Activated CD4-positive, alpha-beta T cell treated with anti-CD3 and anti-CD28 coated beads for 48 hours (primary cell): ENCODE measurements around the gene TMC6.
"Not testable (repeated sequence)": the region's sequence is repeated elsewhere in the genome, so short reads cannot be mapped to it uniquely, and the experiment has no call there.

Experiments
- DNase-seq: peaks from one replicate; pipeline ENCODE4 v3.0.0-alpha.2; 2020

Gene TMC6

DNA sequence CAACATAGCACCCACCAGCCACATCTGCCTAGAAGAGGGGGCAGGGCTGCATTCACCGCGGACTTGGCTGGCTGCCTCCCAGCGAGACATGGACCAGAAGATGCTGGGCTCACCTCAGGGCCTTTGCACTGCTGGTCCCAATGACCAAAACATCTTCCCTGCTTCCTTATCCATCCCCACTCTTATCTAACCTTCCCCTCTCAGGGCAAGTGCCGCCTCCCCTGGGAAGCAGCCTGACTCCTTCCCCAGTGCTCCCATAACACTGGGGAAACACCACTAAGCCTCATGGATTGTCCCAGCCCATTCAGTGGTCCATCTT lies 5.7 kb downstream of the TMC6 start:
- DNase-seq = no peak

DNA sequence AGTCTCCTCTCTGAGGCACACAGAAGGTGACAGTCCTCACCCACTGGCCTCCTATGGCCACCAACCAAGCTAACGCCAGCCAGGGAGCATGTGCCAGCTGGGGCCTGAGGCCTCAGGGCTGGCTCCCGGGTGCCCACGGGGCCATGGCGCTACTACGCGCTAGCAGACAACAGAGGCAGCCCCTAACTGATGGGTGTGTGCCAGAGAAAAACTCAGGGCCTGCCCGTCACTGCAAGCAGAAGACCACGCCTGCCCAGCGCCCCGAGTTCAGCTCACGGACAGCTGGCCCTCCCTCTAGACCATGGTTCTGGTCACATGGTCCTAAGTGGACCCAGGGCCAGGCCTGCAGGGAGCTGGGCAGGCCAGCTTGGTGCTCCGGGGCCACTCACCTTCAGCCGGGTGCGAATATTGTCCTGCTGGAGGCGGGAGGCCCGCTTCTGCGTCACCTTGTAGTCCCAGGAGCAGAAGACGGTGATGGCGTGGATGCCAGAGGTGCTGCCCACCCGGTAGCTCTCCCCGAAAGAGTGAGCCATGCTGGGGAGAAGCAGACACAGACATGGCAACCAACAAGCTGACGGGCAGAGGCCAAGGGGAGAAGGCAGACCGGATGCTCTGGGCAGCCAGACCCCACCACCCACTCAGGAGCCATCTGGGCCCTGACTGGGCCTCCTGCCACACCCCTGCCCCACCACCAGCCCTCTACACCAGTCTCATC lies 6.2 kb downstream of the TMC6 start:
- DNase-seq = no peak

DNA sequence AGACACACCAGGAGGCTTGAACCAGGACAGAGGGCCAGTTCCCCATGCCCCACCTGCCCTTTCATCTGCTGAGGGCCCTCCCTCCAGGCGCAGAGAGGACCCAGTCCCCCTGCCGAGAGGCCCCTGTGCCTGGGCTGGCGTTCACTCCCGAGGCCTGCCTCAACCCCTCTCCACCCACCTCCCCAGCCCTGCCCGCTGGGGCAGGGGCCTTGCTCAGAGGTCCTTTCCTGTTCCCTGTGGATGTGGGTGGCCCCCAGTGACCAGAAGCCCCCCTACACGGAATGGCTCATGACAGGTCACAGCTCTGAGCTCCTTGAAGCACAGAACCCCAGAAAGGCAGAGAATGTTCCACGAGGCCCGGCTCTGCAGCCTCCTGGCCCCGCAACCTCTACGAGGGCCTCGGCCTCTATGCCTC lies 6.7 kb downstream of the TMC6 start:
- DNase-seq = no peak

DNA sequence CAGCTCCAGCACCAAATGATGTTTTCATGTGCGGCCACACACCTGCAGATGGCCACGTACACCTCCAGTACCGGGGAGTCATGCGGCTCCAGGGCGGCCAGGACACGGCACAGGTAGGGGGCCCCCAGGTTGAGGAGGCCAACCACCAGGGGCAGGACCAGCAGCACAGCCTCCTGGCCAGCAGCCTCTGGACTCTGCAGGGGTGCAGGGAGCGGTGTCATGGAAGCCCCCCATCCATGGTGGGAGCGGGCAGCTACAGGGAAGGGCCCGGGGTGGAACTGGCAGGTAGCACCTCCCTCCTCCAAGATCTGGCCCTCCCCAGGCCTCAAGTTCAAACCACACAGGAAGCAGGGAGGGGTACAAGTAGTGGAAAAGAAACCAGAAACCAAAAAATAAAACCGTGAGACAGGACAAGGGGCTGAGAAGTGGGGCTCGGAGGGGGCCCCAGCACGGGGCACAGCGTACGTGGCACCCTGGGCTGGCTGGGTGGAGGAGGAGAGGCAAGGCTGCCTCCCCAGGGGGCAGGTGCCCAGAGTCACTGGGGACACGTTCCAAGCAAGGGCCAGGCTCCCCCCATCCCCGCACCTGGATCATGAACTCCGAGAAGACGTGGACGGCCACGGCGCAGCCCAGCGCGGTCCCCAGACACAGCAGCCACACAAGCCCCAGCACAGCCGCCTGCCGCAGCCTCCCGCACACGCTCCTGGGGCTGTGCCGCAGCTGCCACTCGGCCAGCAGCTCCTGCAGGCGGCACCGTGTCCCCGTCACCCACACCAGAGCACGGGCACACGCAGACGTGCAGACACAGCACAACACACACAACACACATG lies 7.4 kb downstream of the TMC6 start:
- peak; percentile 59 for DNase-seq

DNA sequence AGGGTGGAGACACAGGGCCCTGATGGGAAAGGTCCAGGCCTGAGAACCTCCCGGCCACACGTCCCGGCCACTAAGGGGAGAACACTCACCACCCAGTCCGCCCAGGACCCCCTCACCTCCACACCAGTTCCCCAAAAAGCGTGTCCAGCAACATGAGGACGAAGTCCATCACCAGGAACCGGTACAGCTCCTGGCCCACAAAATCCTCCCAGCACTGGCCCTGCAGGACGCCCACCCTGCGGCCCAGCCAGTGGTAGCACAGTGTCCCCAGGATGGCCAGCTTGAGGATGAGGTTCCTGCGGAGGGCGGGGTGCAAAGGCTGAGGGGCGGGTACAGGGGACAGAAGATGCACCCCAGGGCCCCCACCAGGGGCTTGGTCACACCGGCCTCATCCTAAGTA lies 8.0 kb downstream of the TMC6 start:
- DNase-seq = no peak

DNA sequence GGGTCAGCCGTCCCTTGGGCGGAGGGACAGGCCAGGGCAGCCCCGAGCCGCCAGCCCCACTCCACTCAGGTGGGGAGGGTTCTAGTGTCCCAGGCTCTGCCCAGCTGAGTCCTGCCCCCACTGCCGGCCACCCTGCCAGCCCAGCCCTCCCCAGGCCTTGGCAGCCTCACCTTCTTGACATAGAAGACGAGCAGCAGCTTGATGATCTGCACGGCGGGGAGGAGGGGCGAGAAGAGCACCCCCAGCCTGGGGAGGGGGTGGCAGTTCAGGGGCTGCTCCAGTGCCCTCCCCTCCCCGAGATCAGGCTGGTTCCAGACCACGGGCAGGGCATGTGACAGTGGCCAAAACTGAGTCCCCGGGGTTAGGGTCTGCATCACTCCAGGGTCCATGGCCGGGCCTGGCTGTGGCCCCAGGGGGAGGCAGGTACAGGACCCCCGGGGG lies 9.7 kb downstream of the TMC6 start:
- no peak for DNase-seq

DNA sequence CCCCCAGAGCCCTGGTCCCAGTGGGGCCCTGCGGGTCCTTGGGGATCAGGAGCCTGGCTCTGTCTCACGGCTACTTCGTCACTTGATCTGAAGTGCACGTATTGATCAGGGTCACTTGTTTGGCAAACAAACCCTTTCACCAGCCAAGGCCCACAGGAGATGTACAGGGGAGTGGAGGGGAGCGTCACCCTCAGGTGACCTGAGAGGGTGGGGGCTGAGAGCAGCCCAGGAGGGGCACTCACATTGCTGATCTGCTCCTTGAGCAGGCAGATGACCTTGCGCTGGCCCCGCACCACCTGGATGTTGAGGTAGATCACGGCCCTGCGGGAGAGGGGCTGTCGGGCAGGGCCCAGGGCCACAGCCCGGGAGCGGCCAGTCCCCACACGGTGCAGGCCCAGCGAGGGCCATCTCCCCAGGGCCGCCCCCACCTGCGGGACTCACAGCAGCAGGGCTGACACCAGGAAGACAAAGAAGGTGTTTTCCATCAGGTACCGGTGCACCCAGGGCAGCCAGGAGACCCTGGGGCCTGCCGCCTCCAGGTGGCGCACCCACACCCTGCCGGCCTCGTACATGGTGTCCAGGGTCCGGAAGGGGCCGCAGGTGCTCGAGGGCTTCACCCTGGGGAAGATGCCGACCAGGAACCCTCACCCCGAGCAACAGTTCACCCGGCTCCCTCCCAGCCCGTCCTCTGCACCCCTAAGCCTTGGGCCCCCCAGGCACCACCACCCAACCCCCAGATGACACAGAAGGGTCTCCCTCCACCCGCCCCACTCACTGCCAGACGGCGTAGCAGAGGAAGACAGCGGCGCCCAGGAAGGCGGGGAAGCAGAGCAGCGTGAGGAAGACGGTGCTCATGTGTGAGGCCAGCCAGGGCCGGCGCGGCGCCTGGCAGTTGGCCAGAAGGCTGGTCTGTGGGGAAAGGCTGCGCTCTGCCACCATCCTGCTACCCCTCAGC lies 11.3 kb downstream of the TMC6 start:
- no peak for DNase-seq

DNA sequence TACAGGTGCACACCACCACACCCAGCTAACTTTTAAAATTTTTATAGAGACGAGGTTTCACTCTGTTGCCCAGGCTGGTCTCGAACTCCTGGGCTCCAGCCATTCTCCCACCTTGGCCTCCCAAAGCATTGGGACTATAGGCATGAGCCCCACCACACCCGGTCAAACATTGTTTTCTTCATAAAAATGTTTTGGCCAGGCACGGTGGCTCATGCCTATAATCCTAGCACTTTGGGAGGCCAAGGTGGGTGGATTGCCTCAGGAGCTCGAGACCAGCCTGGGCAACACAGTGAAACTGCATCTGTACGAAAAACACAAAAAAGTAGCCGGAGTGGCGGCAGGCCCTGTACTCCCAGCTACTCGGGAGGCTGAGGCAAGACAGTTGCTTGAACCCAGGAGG lies 12.1 kb downstream of the TMC6 start:
- no peak for DNase-seq

DNA sequence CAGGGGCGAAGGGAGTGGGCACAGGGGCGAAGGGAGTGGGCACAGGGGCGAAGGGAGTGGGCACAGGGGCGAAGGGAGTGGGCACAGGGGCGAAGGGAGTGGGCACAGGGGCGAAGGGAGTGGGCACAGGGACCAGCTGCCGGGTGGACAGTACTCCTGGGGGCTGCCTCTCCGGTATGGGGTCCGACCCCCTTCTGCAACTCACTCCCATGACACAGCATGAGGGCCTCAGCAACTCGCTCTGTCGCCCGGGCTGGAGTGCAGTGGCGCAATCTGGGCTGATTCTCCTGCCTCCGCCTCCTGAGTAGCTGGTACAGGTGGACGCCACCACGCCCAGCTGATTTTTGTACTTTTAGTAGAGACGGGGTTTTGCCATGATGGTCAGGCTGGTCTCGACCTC lies 12.8 kb downstream of the TMC6 start:
- not testable (repeated sequence) for DNase-seq

DNA sequence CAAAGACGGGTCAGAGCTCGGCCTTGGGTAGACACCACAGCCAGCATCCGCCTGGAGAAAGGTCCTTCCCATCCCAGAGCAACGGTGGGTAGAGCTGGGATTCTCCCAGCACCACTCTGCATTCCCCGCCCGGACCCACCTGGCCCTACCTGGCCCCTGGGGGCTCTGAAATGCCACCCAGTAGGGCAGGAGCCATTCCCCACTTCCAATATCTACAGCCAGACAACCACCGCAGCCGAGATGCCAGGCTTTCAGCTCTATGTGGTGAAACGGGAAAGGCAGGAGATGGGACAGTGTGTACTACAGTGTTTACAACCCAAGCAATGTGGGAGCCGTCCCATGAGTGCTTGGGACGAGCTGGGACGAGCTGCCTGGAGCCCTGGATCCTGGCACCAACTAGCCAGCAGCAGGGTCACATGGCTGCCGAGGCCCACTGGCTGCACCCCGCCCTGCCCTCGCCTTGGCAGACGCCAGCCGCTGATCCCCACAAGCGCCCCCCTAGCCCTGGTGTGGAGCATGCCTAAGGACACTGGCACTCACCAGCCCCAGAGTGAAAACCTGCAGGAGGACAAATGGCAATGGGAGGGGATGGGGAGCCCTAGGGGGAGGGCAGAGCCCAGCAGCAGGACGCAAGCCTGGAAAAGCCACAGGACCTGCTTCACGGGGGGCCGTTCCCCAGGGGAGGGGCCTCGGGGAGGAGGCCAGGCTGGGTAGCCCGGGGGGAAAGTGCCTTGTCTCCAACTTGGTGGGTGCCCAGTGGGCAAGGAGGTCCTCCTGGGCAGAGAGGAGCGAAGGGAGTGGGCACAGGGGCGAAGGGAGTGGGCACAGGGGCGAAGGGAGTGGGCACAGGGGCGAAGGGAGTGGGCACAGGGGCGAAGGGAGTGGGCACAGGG lies 13.5 kb downstream of the TMC6 start:
- no peak for DNase-seq

DNA sequence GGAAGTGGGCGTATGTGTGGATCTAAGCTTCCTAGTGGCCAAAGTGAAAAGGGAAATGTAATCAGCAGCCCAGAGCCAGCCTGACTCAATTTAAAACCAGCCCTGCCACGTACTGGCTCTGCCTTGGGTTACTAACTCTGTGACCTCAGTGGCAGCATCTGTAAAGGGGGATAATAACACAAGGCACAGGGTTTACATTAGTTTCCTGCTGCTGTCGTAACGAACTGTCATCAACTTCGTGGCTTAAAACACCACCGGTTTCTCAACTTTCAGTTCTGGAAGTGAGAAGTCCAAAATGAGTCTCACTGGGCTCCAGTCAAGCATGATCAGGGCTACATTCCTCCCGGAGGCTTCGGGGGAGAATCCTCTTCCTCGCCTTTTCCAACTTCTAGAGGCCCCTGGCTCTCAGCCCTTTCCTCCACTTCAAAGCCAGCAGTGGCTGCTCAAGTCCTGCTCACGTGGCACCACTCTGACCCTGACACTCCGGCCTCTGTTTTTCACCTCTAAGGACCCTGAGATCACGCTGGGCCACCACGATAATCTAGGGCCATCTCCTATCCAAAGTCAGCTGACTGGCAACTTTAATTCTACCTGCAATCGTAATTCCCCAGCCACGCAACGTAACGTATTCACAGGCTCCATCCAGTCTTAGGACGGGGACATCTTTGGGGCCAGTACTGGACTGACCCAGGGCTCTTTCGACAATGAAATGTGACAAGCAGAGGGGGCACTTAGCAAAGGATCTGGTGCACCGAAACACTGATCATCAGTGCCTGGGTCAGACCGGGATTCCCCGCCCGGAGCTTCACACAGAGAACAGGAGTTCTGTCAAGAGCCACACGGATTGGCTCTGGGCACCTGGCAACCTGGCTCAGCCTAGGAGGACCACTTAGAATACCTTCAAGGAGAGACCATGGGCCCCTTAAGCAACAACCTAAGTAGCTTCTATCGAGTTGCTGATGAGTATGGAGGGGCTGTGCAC lies 14.5 kb downstream of the TMC6 start:
- DNase-seq = peak; percentile 59

DNA sequence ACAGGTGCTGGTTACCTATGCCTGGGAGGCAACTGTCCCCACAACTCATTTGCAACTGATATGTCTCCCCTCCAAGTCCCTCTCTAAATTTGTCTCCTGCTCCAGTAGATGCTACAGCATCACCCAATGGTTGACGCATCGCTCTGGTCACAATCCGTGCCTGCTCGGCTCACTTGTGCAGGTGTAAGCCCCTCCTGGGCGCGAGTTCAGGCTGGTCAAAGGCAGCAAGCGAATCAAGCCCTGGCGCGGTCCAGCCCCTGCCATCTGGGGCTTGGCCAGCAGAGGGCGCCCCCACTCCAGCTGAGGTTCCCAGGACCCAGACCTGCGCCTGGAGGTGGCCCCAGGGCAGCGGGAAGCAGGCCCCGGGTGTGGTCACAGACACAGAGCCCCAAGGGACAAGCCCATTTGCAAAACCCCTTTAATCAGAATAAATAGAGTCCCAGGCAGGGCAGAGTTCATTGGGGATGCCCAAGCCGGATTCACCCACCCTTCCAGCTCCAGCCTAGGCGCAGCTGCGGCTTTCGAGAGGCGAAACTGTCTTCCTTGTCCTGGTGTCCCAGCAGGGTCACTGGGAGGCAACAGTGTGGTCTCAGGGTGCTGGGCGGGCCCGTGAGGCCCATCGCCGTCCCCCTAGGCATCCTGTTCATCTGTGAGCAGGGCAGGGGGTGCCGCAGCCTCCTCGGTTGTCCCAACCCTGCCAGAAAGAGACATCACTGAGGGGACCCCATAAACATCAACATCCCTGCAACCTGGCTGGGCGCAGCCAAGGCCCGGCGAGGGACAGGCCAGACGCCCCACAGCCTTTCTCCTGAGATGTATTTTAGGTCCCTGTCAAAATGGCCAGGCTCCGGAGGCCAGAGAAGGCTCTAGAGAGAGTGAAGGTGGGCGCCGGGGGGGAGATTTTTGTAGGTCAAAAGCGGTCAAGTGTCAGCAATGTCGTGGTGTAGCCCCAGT lies 15.8 kb downstream of the TMC6 start:
- peak; percentile 86 for DNase-seq

DNA sequence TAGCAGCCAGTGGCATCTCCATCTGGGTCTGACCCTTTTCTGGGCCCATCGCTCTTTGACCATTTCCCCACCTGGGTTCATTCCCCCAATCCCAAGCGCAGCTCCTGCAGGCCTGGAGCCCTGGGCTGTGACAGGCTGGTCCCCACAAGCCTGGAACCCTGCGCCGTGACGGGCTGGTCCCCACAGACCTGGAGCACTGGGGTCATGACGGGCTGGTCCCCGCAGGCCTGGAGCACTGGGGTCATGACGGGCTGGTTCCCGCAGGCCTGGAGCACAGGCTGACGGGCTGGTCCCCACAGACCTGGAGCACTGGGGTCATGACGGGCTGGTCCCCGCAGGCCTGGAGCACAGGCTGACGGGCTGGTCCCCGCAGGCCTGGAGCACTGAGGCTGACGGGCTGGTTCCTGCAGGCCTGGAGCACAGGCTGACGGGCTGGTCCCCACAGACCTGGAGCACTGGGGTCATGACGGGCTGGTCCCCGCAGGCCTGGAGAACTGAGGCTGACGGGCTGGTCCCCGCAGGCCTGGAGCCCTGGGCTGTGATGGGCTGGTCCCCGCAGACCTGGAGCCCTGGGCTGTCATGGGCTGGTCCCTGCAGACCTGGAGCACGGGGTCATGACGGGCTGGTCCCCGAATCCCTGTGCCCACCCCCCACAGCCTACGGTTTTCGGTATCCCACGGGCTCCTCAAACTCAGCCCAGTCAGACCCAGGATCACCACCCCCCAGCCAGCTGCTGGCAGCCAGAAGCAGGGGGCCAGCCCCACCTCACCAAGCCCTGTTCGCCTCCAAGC lies 16.6 kb downstream of the TMC6 start:
- DNase-seq = no peak

DNA sequence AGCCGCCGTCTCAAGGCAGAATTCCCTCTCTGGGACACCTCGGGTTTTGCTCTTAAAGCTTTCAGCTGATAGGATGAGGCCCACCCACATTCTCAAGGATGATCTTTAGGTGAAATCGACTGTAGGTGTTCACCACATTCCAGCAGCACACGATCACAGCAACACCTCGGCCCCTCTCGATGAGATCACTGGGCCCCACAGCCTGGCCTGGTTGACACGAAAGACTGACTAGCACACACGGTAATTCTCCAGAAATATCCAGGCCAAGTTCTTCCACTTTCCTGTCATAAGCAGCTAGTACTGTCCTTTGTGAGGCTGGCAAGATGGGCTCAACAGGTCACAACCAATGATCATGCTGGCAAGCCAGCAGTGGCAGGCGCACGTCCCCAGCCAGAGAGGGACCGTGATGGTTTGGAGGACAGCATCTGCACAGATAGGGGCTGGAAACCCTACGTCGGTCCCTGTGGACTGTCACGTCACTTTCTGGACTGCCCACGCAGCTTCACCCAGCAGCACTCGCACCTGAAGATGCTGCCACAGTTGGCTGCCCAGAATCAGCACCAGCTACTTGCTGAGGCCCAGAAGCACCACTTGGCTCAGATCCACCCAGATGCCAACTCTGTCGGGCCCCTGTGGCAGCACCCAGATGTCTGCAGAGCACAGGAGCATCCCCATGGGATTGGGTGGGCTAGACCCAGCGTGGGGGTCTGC lies 17.4 kb downstream of the TMC6 start:
- DNase-seq = no peak

DNA sequence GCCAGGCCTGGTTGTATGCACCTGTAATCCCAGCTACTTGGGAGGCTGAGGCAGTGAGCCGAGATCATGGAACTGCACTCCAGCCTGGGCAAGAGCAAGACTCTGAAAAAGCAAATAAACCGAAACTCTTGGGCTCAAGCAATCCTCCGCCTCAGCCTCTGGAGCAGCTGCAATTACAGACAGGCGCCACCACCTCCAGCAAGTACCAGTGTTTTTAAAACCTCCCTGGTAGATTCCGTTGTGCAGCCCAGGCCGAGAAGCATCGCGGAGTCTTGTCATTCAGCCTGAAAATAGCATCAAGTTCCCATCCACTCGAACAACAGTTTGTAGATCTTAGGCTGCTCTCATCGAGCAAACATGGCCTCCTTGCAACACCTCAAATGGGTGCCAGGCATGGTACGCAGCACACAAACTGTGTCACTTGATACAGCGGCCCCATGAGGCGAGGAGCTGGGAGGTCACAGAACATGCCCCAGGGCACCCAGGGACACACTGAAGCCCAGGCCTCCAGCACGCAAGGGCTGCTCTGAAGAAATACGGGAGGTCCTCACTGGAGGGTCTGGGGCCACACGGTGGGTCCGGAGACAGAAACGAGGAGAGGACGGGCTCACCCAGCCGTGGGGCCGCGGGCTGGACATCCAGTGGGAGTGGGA lies 18.1 kb downstream of the TMC6 start:
- DNase-seq = no peak

DNA sequence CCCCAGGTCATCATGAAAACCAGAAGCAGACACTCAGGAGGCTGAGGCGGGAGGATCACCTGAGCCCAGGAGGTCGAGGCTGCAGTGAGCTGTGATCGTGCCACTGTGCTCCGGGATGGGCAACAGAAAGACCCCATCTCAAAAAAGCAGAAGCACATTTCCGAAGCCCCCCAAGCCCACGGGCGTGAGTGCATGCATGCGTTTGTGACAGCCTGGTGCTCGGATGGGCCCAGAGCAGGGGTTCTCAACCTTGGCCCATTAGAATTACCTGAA lies 19.1 kb downstream of the TMC6 start:
- no peak for DNase-seq

DNA sequence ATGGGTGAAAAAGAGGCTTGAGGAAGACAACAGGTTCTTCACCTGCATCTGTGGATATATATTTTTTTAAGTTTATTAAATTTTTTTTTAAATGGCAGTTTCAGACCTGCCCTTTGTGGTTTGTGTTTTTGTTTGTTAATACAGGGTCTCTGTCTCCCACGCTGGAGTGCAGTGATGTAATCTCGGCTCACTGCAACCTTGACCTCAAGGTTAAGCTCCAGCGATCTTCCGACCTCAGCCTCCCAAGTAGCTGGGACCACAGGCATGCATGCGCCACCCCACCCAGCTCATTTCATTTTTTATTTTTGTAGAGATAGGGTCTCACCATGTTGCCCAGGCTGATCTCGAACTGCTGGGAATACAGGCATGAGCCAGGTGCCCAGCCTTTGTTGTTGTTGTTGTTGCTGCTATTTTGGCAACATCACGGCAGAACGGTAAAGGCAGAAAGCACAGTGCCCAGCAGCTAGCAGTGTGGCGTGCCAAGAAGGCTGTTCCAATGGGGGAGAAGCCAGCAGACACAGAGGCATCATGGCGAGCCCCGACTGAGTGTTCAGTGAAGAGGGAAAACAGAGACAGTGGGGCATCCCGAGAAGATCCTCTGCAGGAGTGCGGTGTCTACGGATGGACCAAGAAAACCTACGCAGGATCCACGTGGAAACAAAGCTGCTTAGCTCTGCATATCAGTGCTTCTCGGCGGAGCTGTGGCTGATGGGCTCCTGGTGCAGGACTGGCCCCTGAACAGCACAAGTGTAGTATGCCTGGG lies 19.6 kb downstream of the TMC6 start:
- no peak for DNase-seq
